ENCODE data around the gene LRP1B. TPM values are rescaled to one million over a fixed set of nuclear protein-coding genes. Genes with fewer than 3 reads are reported as not detected.
"Not testable (repeated sequence)": the region's sequence is repeated elsewhere in the genome, so short reads cannot be mapped to it uniquely, and the experiment has no call there.

Gene LRP1B
- total and polyA plus RNA-seq, 2 donors from 2014 or later: 0.69 to 1.2 TPM

DNA sequence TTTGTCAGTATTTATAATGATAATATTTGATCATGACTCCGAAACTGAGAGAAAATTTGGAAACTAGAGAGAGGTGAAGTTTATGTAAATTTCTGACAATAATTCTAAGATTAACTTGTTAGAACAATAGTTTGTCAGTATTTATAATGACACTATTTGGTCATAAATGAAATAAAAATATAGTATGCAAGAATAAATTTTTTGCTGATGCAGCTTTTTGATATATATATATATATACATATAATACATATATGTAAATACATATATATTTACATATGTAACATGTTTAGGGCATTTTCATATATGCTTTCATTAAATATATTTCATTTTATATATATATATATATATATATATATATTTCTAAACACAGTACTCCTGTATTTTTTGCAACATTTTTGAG, 1158.1 kb downstream of the LRP1B start:
- TF ChIP-seq, protein P1, sequence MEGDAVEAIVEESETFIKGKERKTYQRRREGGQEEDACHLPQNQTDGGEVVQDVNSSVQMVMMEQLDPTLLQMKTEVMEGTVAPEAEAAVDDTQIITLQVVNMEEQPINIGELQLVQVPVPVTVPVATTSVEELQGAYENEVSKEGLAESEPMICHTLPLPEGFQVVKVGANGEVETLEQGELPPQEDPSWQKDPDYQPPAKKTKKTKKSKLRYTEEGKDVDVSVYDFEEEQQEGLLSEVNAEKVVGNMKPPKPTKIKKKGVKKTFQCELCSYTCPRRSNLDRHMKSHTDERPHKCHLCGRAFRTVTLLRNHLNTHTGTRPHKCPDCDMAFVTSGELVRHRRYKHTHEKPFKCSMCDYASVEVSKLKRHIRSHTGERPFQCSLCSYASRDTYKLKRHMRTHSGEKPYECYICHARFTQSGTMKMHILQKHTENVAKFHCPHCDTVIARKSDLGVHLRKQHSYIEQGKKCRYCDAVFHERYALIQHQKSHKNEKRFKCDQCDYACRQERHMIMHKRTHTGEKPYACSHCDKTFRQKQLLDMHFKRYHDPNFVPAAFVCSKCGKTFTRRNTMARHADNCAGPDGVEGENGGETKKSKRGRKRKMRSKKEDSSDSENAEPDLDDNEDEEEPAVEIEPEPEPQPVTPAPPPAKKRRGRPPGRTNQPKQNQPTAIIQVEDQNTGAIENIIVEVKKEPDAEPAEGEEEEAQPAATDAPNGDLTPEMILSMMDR (IDR thresholded peaks at IDR 0.05; ENCODE audit: borderline replicate concordance, extremely low read depth, insufficient read depth): no peak
- Histone ChIP-seq H3K4me1 (ENCODE audit: control insufficient read depth in 2 of 3, insufficient read depth in 2 of 3, low read depth in 1 of 3, low read length in 3 of 3) (no peaks in the 10 kb centered on the region), H3K4me3 (ENCODE audit: low read length in 3 of 3) (no peak overlapping the region), H3K36me3 (ENCODE audit: control insufficient read depth in 2 of 3, insufficient read depth in 3 of 3, low read length in 3 of 3) (no peaks in the 10 kb centered on the region), H3K9me3 (ENCODE audit: control insufficient read depth in 2 of 3, insufficient read depth in 1 of 3, low read length in 3 of 3) (no peaks in the 10 kb centered on the region), H3K27ac (ENCODE audit: low read depth in 2 of 2, low read length in 2 of 2) (no peak overlapping the region), H3K9ac (ENCODE audit: low read length in 3 of 3) (no peak overlapping the region), H3K27me3 (ENCODE audit: control insufficient read depth, insufficient read depth, low read length) (no peaks in the 10 kb centered on the region)
- intact Hi-C loops (cut with DNase I): no loop called here
- no peak for FAIRE-seq
- DNase-seq: no peak

DNA sequence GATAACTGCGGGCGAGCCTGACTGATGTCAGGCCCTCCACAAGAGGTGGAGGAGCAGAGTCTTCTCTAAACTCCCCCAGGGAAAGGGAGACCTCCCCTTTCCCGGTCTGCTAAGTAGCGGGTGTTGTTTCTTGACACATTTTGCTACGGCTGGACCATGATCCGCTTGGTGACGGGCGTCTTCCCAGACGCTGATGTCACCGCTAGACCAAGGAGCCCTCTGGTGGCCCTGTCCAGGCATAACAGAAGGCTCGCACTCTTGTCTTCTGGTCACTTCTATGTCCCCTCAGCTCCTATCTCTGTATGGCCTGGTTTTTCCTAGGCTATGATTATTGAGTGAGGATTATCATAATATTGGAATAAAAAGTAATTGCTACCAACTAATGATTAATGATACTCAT, 1166.5 kb downstream of the LRP1B start:
- DNase-seq; H3K36me3 ChIP-seq (ENCODE audit: control insufficient read depth in 2 of 3, insufficient read depth in 3 of 3, low read length in 3 of 3); H3K9me3 ChIP-seq (ENCODE audit: control insufficient read depth in 2 of 3, insufficient read depth in 1 of 3, low read length in 3 of 3); FAIRE-seq; H3K27ac ChIP-seq (ENCODE audit: low read depth in 2 of 2, low read length in 2 of 2); H3K9ac ChIP-seq (ENCODE audit: low read length in 3 of 3); H3K27me3 ChIP-seq (ENCODE audit: control insufficient read depth, insufficient read depth, low read length); intact Hi-C loops (cut with DNase I); H3K4me1 ChIP-seq (ENCODE audit: control insufficient read depth in 2 of 3, insufficient read depth in 2 of 3, low read depth in 1 of 3, low read length in 3 of 3); H3K4me3 ChIP-seq (ENCODE audit: low read length in 3 of 3): not testable (repeated sequence)

DNA sequence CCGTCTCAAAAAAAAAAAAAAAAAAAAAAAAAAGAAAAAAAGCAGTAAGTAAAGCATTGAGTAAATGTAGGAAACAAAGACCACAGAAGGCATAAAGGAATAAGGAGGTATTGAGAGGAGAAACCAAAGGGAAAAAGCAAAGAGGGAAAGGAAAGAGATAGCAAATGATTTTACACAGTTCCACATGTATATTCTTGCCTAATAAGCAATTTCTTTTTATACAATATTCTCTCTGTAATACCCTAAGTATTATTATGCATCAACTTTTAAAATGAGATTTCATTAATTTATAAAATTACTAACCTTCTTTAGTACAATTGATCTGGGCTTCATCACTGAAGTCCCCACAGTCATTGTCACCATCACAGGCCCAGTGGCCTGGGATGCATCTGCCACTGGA, 1180.9 kb downstream of the LRP1B start:
- no peak for FAIRE-seq
- intact Hi-C loops (cut with DNase I): no loop called here

DNA sequence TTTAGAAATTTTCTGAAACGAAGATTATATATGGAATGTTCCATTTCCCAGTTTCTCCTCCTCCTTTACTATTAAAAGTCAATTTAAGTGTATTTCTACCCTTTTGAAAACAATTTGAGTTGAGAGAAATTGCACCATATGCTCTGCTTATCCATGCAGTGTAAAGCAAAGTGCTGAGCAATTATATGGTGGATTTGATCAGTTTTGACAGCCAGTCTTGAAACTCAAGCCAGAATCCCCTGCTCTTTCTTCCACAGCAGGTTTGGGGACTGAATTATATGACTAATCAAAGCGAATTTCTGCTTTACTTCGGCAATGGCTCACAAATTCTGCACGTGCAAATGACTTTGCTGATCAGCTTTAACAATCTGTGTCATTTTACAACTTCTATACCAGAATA, 1183.6 kb downstream of the LRP1B start:
- FAIRE-seq (no peak), DNase-seq (no peak)
- Histone ChIP-seq H3K9me3 (ENCODE audit: control insufficient read depth in 2 of 3, insufficient read depth in 1 of 3, low read length in 3 of 3) (no peaks in the 10 kb centered on the region), H3K4me1 (ENCODE audit: control insufficient read depth in 2 of 3, insufficient read depth in 2 of 3, low read depth in 1 of 3, low read length in 3 of 3) (no peaks in the 10 kb centered on the region), H3K9ac (ENCODE audit: low read length in 3 of 3) (no peak overlapping the region), H3K27ac (ENCODE audit: low read depth in 2 of 2, low read length in 2 of 2) (no peak overlapping the region), H3K27me3 (ENCODE audit: control insufficient read depth, insufficient read depth, low read length) (no peaks in the 10 kb centered on the region), H3K36me3 (ENCODE audit: control insufficient read depth in 2 of 3, insufficient read depth in 3 of 3, low read length in 3 of 3) (no peaks in the 10 kb centered on the region), H3K4me3 (ENCODE audit: low read length in 3 of 3) (no peak overlapping the region)
- TF ChIP-seq, protein P1 (IDR thresholded peaks at IDR 0.05; ENCODE audit: borderline replicate concordance, extremely low read depth, insufficient read depth): no peak
- intact Hi-C loops (cut with DNase I): no loop called here

More for the DNA sequence above, 1180.9 kb downstream of the LRP1B start:
- Histone ChIP-seq H3K27me3 (ENCODE audit: control insufficient read depth, insufficient read depth, low read length) (no peaks in the 10 kb centered on the region), H3K4me1 (ENCODE audit: control insufficient read depth in 2 of 3, insufficient read depth in 2 of 3, low read depth in 1 of 3, low read length in 3 of 3) (no peaks in the 10 kb centered on the region), H3K36me3 (ENCODE audit: control insufficient read depth in 2 of 3, insufficient read depth in 3 of 3, low read length in 3 of 3) (no peaks in the 10 kb centered on the region), H3K27ac (ENCODE audit: low read depth in 2 of 2, low read length in 2 of 2) (no peak overlapping the region), H3K9ac (ENCODE audit: low read length in 3 of 3) (no peak overlapping the region), H3K4me3 (ENCODE audit: low read length in 3 of 3) (no peak overlapping the region), H3K9me3 (ENCODE audit: control insufficient read depth in 2 of 3, insufficient read depth in 1 of 3, low read length in 3 of 3) (no peaks in the 10 kb centered on the region)
- TF ChIP-seq, protein P1 (IDR thresholded peaks at IDR 0.05; ENCODE audit: borderline replicate concordance, extremely low read depth, insufficient read depth): no peak
- no peak for DNase-seq
